ENCODE data around the gene INPP5J.
"Not testable (repeated sequence)": the region's sequence is repeated elsewhere in the genome, so short reads cannot be mapped to it uniquely, and the experiment has no call there.

The INPP5J gene

GRCh38 chr22:31093086-31093850, 29.5 kb upstream of the INPP5J start:
- no peak overlapping the region for H3K4me3 ChIP-seq (ENCODE audit: low read depth, low read length)
- no peak for TF ChIP-seq CTCF (IDR thresholded peaks at IDR 0.05; ENCODE audit: insufficient read depth, low read depth, low read length, missing control alignments)
- DNase-seq (ENCODE audit: low read depth) = no peak

- no peak for TF ChIP-seq CTCF (IDR thresholded peaks at IDR 0.05; ENCODE audit: insufficient read depth, low read depth, low read length, missing control alignments)
- no peak for DNase-seq (ENCODE audit: low read depth)
- H3K4me3 ChIP-seq (ENCODE audit: low read depth, low read length) = no peak overlapping the region
Measured at GRCh38 chr22:31094021-31094551, 28.7 kb upstream of the INPP5J start.

GRCh38 chr22:31094741-31095140, 28.0 kb upstream of the INPP5J start:
- no peak for TF ChIP-seq CTCF (IDR thresholded peaks at IDR 0.05; ENCODE audit: insufficient read depth, low read depth, low read length, missing control alignments)
- no peak for DNase-seq (ENCODE audit: low read depth)
- no peak overlapping the region for H3K4me3 ChIP-seq (ENCODE audit: low read depth, low read length)

- H3K4me3 ChIP-seq (ENCODE audit: low read depth, low read length) = no peak overlapping the region
- TF ChIP-seq CTCF (IDR thresholded peaks at IDR 0.05; ENCODE audit: insufficient read depth, low read depth, low read length, missing control alignments) = no peak
- no peak for DNase-seq (ENCODE audit: low read depth)
Measured at GRCh38 chr22:31095637-31096249, 27.0 kb upstream of the INPP5J start.

- TF ChIP-seq CTCF (IDR thresholded peaks at IDR 0.05; ENCODE audit: insufficient read depth, low read depth, low read length, missing control alignments) = no peak
- DNase-seq (ENCODE audit: low read depth) = no peak
- H3K4me3 ChIP-seq (ENCODE audit: low read depth, low read length) = no peak overlapping the region
Measured at GRCh38 chr22:31096657-31097279, 26.0 kb upstream of the INPP5J start.

GRCh38 chr22:31097539-31097938, 25.2 kb upstream of the INPP5J start:
- not testable (repeated sequence) for DNase-seq (ENCODE audit: low read depth); H3K4me3 ChIP-seq (ENCODE audit: low read depth, low read length)

- H3K4me3 ChIP-seq (ENCODE audit: low read depth, low read length) = no peak overlapping the region
Measured at GRCh38 chr22:31097941-31098631, 24.7 kb upstream of the INPP5J start.

More at GRCh38 chr22:31097941-31098631, 24.7 kb upstream of the INPP5J start:
- no peak for TF ChIP-seq CTCF (IDR thresholded peaks at IDR 0.05; ENCODE audit: insufficient read depth, low read depth, low read length, missing control alignments)
- no peak for DNase-seq (ENCODE audit: low read depth)
